Measurements from ENCODE around the gene CYP2A7.
"Not testable (repeated sequence)": the region's sequence is repeated elsewhere in the genome, so short reads cannot be mapped to it uniquely, and the experiment has no call there.

Gene CYP2A7

GRCh38 chr19:40882062-40882461 lies at the start of gene CYP2A7:
Gene CYP2A7, minus strand, starts transcription at chr19:40882231. Its CDS starts 21 bp downstream, at chr19:40882210.
- DNase-seq, result not testable (repeated sequence)

GRCh38 chr19:40930799-40931198 lies 48.8 kb upstream of the CYP2A7 start:
- DNase-seq, result not testable (repeated sequence)

GRCh38 chr19:40929942-40930341 lies 47.9 kb upstream of the CYP2A7 start:
- not testable (repeated sequence) for DNase-seq

- no peak for DNase-seq
Measured at GRCh38 chr19:40928850-40929249, 46.8 kb upstream of the CYP2A7 start.

GRCh38 chr19:40927567-40927966 lies 45.5 kb upstream of the CYP2A7 start:
- no peak for DNase-seq

- DNase-seq, result not testable (repeated sequence)
Measured at GRCh38 chr19:40926276-40926675, 44.2 kb upstream of the CYP2A7 start.

GRCh38 chr19:40923934-40924391 lies 41.9 kb upstream of the CYP2A7 start:
- DNase-seq, result no peak

GRCh38 chr19:40922237-40923160 lies 40.5 kb upstream of the CYP2A7 start:
- not testable (repeated sequence) for DNase-seq

GRCh38 chr19:40921005-40921897 lies 39.2 kb upstream of the CYP2A7 start:
- no peak for DNase-seq

GRCh38 chr19:40920300-40921004 lies 38.4 kb upstream of the CYP2A7 start:
- DNase-seq, result no peak

- DNase-seq, result not testable (repeated sequence)
Measured at GRCh38 chr19:40919530-40920299, 37.7 kb upstream of the CYP2A7 start.

- DNase-seq, result not testable (repeated sequence)
Measured at GRCh38 chr19:40918303-40918702, 36.3 kb upstream of the CYP2A7 start.

- DNase-seq, result no peak
Measured at GRCh38 chr19:40908976-40909375, 26.9 kb upstream of the CYP2A7 start.

GRCh38 chr19:40907968-40908735 lies 26.1 kb upstream of the CYP2A7 start:
- peak in 3 of 4 experiments; percentile 5 to 42 (median 21) for DNase-seq

- no peak for DNase-seq
Measured at GRCh38 chr19:40906512-40906911, 24.5 kb upstream of the CYP2A7 start.

- DNase-seq, result not testable (repeated sequence)
Measured at GRCh38 chr19:40904673-40905156, 22.7 kb upstream of the CYP2A7 start.

- DNase-seq, result not testable (repeated sequence)
Measured at GRCh38 chr19:40901975-40902750, 20.1 kb upstream of the CYP2A7 start.

- DNase-seq, result not testable (repeated sequence)
Measured at GRCh38 chr19:40900521-40900920, 18.5 kb upstream of the CYP2A7 start.

GRCh38 chr19:40899964-40900363 lies 17.9 kb upstream of the CYP2A7 start:
- DNase-seq, result not testable (repeated sequence)

All from activated CD4-positive, CD25-positive, alpha-beta regulatory T cell (primary cell).